ENCODE data around the gene TMEM109. TPM values are rescaled to one million over a fixed set of nuclear protein-coding genes. Genes with fewer than 3 reads are reported as not detected.

Gene TMEM109
- total and polyA plus RNA-seq, 2 experiments from 2014 or later = 35.9 to 95.2 TPM

GRCh38 chr11:60942219-60942618 is 28.3 kb downstream of the TMEM109 start:
- WGBS, 2 experiments (ENCODE audit: low coverage in 1 of 2, low lambda C conversion rate in 2 of 2, missing lambda C conversion rate in 2 of 2) = 72 to 74% methylated on average over 4 of the region's 4 CpGs
- Histone ChIP-seq H3K9me3 (ENCODE audit: low read depth) (no peaks in the 10 kb centered on the region), H3K9ac (no peak overlapping the region), H3K9me2 (ENCODE audit: insufficient read depth) (no peaks in the 10 kb centered on the region), H3K27me3 (replicated peaks; ENCODE audit: insufficient read depth) (no peaks in the 10 kb centered on the region), H3K36me3 (ENCODE audit: low read depth) (no peaks in the 10 kb centered on the region), H3K4me1 (ENCODE audit: insufficient read depth) (no peaks in the 10 kb centered on the region), H3K4me3 (no peak overlapping the region), H3K79me2 (ENCODE audit: insufficient read depth) (no peaks in the 10 kb centered on the region), H4K20me1 (ENCODE audit: insufficient read depth) (no peaks in the 10 kb centered on the region), H3F3A (ENCODE audit: insufficient read depth) (no peaks in the 10 kb centered on the region), H3K27ac (no peak overlapping the region), H3K4me2 (ENCODE audit: unreplicated experiment) (no peak overlapping the region), H2AFZ (no peak overlapping the region)
- TF ChIP-seq EZH2phosphoT487 (IDR thresholded peaks at IDR 0.05; ENCODE audit: insufficient read depth, low read depth) = no peak
- TF ChIP-seq EZH2 (IDR thresholded peaks at IDR 0.05; ENCODE audit: insufficient read depth, poor library complexity, severe bottlenecking) = no peak
- no peak for DNase-seq
- in situ Hi-C loops (cut with MboI) = no loop called here

- Histone ChIP-seq H3K4me3 (no peak overlapping the region), H3F3A (ENCODE audit: insufficient read depth) (no peaks in the 10 kb centered on the region), H3K79me2 (ENCODE audit: insufficient read depth) (no peaks in the 10 kb centered on the region), H3K4me2 (ENCODE audit: unreplicated experiment) (no peak overlapping the region), H4K20me1 (ENCODE audit: insufficient read depth) (no peaks in the 10 kb centered on the region), H3K9me3 (ENCODE audit: low read depth) (no peaks in the 10 kb centered on the region), H2AFZ (no peak overlapping the region), H3K9me2 (ENCODE audit: insufficient read depth) (no peaks in the 10 kb centered on the region), H3K4me1 (ENCODE audit: insufficient read depth) (no peaks in the 10 kb centered on the region), H3K27ac (no peak overlapping the region), H3K27me3 (replicated peaks; ENCODE audit: insufficient read depth) (no peaks in the 10 kb centered on the region), H3K9ac (no peak overlapping the region), H3K36me3 (ENCODE audit: low read depth) (no peaks in the 10 kb centered on the region)
- DNase-seq = no peak
- in situ Hi-C loops (cut with MboI) = no loop called here
- WGBS, 2 experiments (ENCODE audit: low coverage in 1 of 2, low lambda C conversion rate in 2 of 2, missing lambda C conversion rate in 2 of 2) = 80 to 81% methylated on average over 9 of the region's 9 CpGs
- no peak for TF ChIP-seq EZH2phosphoT487 (IDR thresholded peaks at IDR 0.05; ENCODE audit: insufficient read depth, low read depth)
- TF ChIP-seq EZH2 (IDR thresholded peaks at IDR 0.05; ENCODE audit: insufficient read depth, poor library complexity, severe bottlenecking) = no peak
These were observed 29.1 kb downstream of the TMEM109 start for GRCh38 chr11:60942970-60943565.

- TF ChIP-seq EZH2phosphoT487 (IDR thresholded peaks at IDR 0.05; ENCODE audit: insufficient read depth, low read depth) (no peak), EZH2 (IDR thresholded peaks at IDR 0.05; ENCODE audit: insufficient read depth, poor library complexity, severe bottlenecking) (no peak)
- H3K36me3 ChIP-seq (ENCODE audit: low read depth) = no peaks in the 10 kb centered on the region
- DNase-seq = no peak
- no peak overlapping the region for H2AFZ ChIP-seq
- H3K27ac ChIP-seq = no peak overlapping the region
- no peak overlapping the region for H3K9ac ChIP-seq
- in situ Hi-C loops (cut with MboI) = no loop called here
- WGBS, 2 experiments (ENCODE audit: low coverage in 1 of 2, low lambda C conversion rate in 2 of 2, missing lambda C conversion rate in 2 of 2) = 86 to 87% methylated on average over 11 of the region's 11 CpGs
- H3K9me2 ChIP-seq (ENCODE audit: insufficient read depth) = no peaks in the 10 kb centered on the region
- H3K4me2 ChIP-seq (ENCODE audit: unreplicated experiment) = no peak overlapping the region
- no peak overlapping the region for H3K4me3 ChIP-seq
- H4K20me1 ChIP-seq (ENCODE audit: insufficient read depth) = no peaks in the 10 kb centered on the region
- no peaks in the 10 kb centered on the region for H3K27me3 ChIP-seq (replicated peaks; ENCODE audit: insufficient read depth)
- no peaks in the 10 kb centered on the region for H3K9me3 ChIP-seq (ENCODE audit: low read depth)
- no peaks in the 10 kb centered on the region for H3K4me1 ChIP-seq (ENCODE audit: insufficient read depth)
- H3K79me2 ChIP-seq (ENCODE audit: insufficient read depth) = no peaks in the 10 kb centered on the region
- H3F3A ChIP-seq (ENCODE audit: insufficient read depth) = no peaks in the 10 kb centered on the region
These were observed 30.7 kb downstream of the TMEM109 start for GRCh38 chr11:60944490-60945294.

- H3K4me3 ChIP-seq = no peak overlapping the region
- no peak for DNase-seq
- WGBS, 2 experiments (ENCODE audit: low coverage in 1 of 2, low lambda C conversion rate in 2 of 2, missing lambda C conversion rate in 2 of 2) = 92 to 96% methylated on average over 5 of the region's 5 CpGs
- no peak overlapping the region for H3K27ac ChIP-seq
- H3K9ac ChIP-seq = no peak overlapping the region
- no peaks in the 10 kb centered on the region for H3K4me1 ChIP-seq (ENCODE audit: insufficient read depth)
- in situ Hi-C loops (cut with MboI) = no loop called here
- H3K36me3 ChIP-seq (ENCODE audit: low read depth) = no peaks in the 10 kb centered on the region
- H3K27me3 ChIP-seq (replicated peaks; ENCODE audit: insufficient read depth) = no peaks in the 10 kb centered on the region
- H3K9me2 ChIP-seq (ENCODE audit: insufficient read depth) = no peaks in the 10 kb centered on the region
- H3K4me2 ChIP-seq (ENCODE audit: unreplicated experiment) = no peak overlapping the region
- TF ChIP-seq EZH2 (IDR thresholded peaks at IDR 0.05; ENCODE audit: insufficient read depth, poor library complexity, severe bottlenecking) (no peak), EZH2phosphoT487 (IDR thresholded peaks at IDR 0.05; ENCODE audit: insufficient read depth, low read depth) (no peak)
- H3K79me2 ChIP-seq (ENCODE audit: insufficient read depth) = no peaks in the 10 kb centered on the region
- no peaks in the 10 kb centered on the region for H4K20me1 ChIP-seq (ENCODE audit: insufficient read depth)
- no peaks in the 10 kb centered on the region for H3F3A ChIP-seq (ENCODE audit: insufficient read depth)
- H3K9me3 ChIP-seq (ENCODE audit: low read depth) = no peaks in the 10 kb centered on the region
- H2AFZ ChIP-seq = no peak overlapping the region
These were observed 31.3 kb downstream of the TMEM109 start for GRCh38 chr11:60945295-60945667.

All from GM23248 (cell line).